HG02588 (cell line): ENCODE results near the gene PAQR5.

ENCODE experiments used
- ATAC-seq: cut with Tn5 transposase; IDR thresholded peaks from one replicate; pipeline ENCODE4 v1.9.1; 2021; ENCODE audit warnings: mild to moderate bottlenecking, moderate library complexity; ENCODE audit not compliant: unreplicated experiment

The PAQR5 gene

GRCh38 chr15:69456208-69457166, 157.8 kb downstream of the PAQR5 start:
- ATAC-seq = no peak
